ENCODE results near the gene PDIK1L. TPM values are rescaled to one million over a fixed set of nuclear protein-coding genes. Genes with fewer than 3 reads are reported as not detected.
A peak's percentile ranks its signal among the peaks of the same experiment; 100 is the strongest.

Gene PDIK1L
- total and polyA plus RNA-seq, 2 of the 4 experiments (the other 2 are of a cell fraction): 1.4 to 3.0 TPM

- H3K27ac ChIP-seq (ENCODE audit: insufficient read depth, low read length): no peak overlapping the region
- H3K27me3 ChIP-seq (ENCODE audit: control insufficient read depth, insufficient read depth, low read length): peaks cover 16% of the 10 kb centered on the region; the same call in 1 of the 2 replicates
- H3K4me2 ChIP-seq (ENCODE audit: low read depth, low read length): peak overlapping the region; percentile 63
- H3K9ac ChIP-seq (ENCODE audit: low read depth, low read length): no peak overlapping the region
- ATAC-seq (ENCODE audit: low read depth) (peak; percentile 70), DNase-seq (no peak)
- ChIA-PET POLR2A (ENCODE audit: unreplicated experiment) (no interaction called here), CTCF (no interaction called here)
- no peak overlapping the region for H3K18ac ChIP-seq (ENCODE audit: low read depth, low read length)
- no peaks in the 10 kb centered on the region for H3K79me1 ChIP-seq (ENCODE audit: low read depth in 1 of 2, low read length in 2 of 2)
- H3K9me1 ChIP-seq (ENCODE audit: insufficient read depth, low read length): 0 out of 2 replicates have a peak, but pooled peaks cover 3% of the 10 kb centered on the region
- no peak overlapping the region for H3K23ac ChIP-seq (ENCODE audit: low read depth, low read length)
- dilution Hi-C loops (cut with HindIII; ENCODE audit: low sequenced_read_pairs, unreplicated experiment): no loop called here
- WGBS, 2 experiments (ENCODE audit: extremely low coverage in 2 of 2, insufficient read length in 1 of 2): 8% methylated on average over 41 of the region's 72 CpGs; no CpG with 5 or more reads in 1 of the 2 experiments
- H3K36me3 ChIP-seq (ENCODE audit: control insufficient read depth, insufficient read depth, low read length): no peaks in the 10 kb centered on the region
- no peak overlapping the region for H3K4ac ChIP-seq (ENCODE audit: low read depth, low read length)
- H2BK15ac ChIP-seq (ENCODE audit: low read depth, low read length): no peak overlapping the region
- H4K5ac ChIP-seq (ENCODE audit: low read depth, low read length): no peak overlapping the region
- no peak overlapping the region for H2BK20ac ChIP-seq (ENCODE audit: low read depth, low read length)
- H2AK9ac ChIP-seq (replicated peaks; ENCODE audit: low read depth, low read length, poor library complexity): no peak overlapping the region
- BruUV-seq (replicated peaks): no TSS peak
- in situ Hi-C loops (cut with MboI; ENCODE audit: low sequenced_read_pairs): no loop called here
- H3K4me1 ChIP-seq (ENCODE audit: control insufficient read depth, insufficient read depth, low read length): peaks cover 4% of the 10 kb centered on the region
- H2AFZ ChIP-seq (replicated peaks; ENCODE audit: low read length, poor library complexity): peak overlapping the region; percentile 87
- no peaks in the 10 kb centered on the region for H4K20me1 ChIP-seq (ENCODE audit: insufficient read depth, low read length)
- no peak overlapping the region for H4K91ac ChIP-seq (ENCODE audit: insufficient read depth, low read depth, low read length)
- H3K14ac ChIP-seq (replicated peaks; ENCODE audit: low read depth, low read length): no peak overlapping the region
- no peak overlapping the region for H2BK120ac ChIP-seq (ENCODE audit: low read depth, low read length)
- peak overlapping the region; percentile 26 for H3K4me3 ChIP-seq (ENCODE audit: insufficient read depth, low read depth, low read length)
- no peak overlapping the region for H4K8ac ChIP-seq (ENCODE audit: low read depth in 2 of 2, low read length in 2 of 2)
- H3K9me3 ChIP-seq (ENCODE audit: control insufficient read depth, insufficient read depth, low read length): no peaks in the 10 kb centered on the region
- intact Hi-C loops (cut with micrococcal nuclease): loop anchor here (1.0 kb wide), 1 partner anchor 59 kb away; no protein-coding TSS in a partner anchor
- H2AK5ac ChIP-seq (ENCODE audit: low read depth, low read length): no peak overlapping the region
- no peak overlapping the region for H2BK5ac ChIP-seq (ENCODE audit: low read depth, low read length, poor library complexity, severe bottlenecking)
- H3K56ac ChIP-seq (ENCODE audit: extremely low read depth, insufficient read depth, low read length): no peak overlapping the region
- TF ChIP-seq SMC3 (IDR thresholded peaks at IDR 0.05; ENCODE audit: low read depth, low read length) (peak; percentile 45), CEBPB (IDR thresholded peaks at IDR 0.05; ENCODE audit: low read depth, low read length) (no peak), RAD21 (IDR thresholded peaks at IDR 0.05; ENCODE audit: low read length) (peak; percentile 38; the same call in 1 of the 2 replicates), NFE2L2 (IDR thresholded peaks at IDR 0.05; ENCODE audit: low read depth, low read length) (no peak), CHD1 (IDR thresholded peaks at IDR 0.05; ENCODE audit: low read depth, low read length) (no peak), USF2 (IDR thresholded peaks at IDR 0.05; ENCODE audit: low read depth, low read length) (peak; percentile 25), CTCF (conservative IDR thresholded peaks at IDR 0.05; ENCODE audit: low read depth, low read length) (peak; percentile 62)
Observed at GRCh38 chr1:26164036-26164860, 52.6 kb downstream of the PDIK1L start.

All from IMR-90 (cell line).